C4-2B (cell line): ENCODE results near the gene GPR162.

ENCODE experiments used
- H3K27ac ChIP-seq: fragments of 450-650 bp; 2 replicates; pipeline ENCODE4 v1.5.1; 2017
- CTCF ChIP-seq: fragments of 450-650 bp; conservative IDR thresholded peaks from 2 replicates; pipeline ENCODE4 v1.5.1; 2017; ENCODE audit warnings: mild to moderate bottlenecking
- ZFX ChIP-seq: fragments of 450-650 bp; IDR thresholded peaks from 2 replicates; pipeline ENCODE4 v1.6.1; 2017

Gene GPR162

GRCh38 chr12:6782850-6783566 lies 38.6 kb upstream of the GPR162 start:
- no peak overlapping the region for H3K27ac ChIP-seq
- no peak for TF ChIP-seq ZFX
- no peak for TF ChIP-seq CTCF

- H3K27ac ChIP-seq = no peak overlapping the region
- TF ChIP-seq ZFX (no peak), CTCF (no peak)
Measured at GRCh38 chr12:6783828-6784227, 37.8 kb upstream of the GPR162 start.

GRCh38 chr12:6784296-6784695 lies 37.3 kb upstream of the GPR162 start:
- TF ChIP-seq CTCF (no peak), ZFX (no peak)
- H3K27ac ChIP-seq = no peak overlapping the region

GRCh38 chr12:6784761-6785160 lies 36.9 kb upstream of the GPR162 start:
- TF ChIP-seq CTCF (no peak), ZFX (no peak)
- no peak overlapping the region for H3K27ac ChIP-seq

GRCh38 chr12:6786416-6787094 lies 35.1 kb upstream of the GPR162 start:
- H3K27ac ChIP-seq = no peak overlapping the region
- TF ChIP-seq CTCF = no peak
- TF ChIP-seq ZFX = no peak

- no peak overlapping the region for H3K27ac ChIP-seq
- no peak for TF ChIP-seq CTCF
- TF ChIP-seq ZFX = no peak
Measured at GRCh38 chr12:6787309-6787708, 34.3 kb upstream of the GPR162 start.

GRCh38 chr12:6788972-6789924 lies 32.4 kb upstream of the GPR162 start, which contains the start of gene CD4:
CD4 (plus strand) TSS chr12:6789528; CDS start chr12:6800139, 10,611 bp downstream.
- no peak within 1 kb of the TSS for H3K27ac ChIP-seq
- no peak for TF ChIP-seq CTCF
- no peak for TF ChIP-seq ZFX
